MM.1S (cell line): ENCODE measurements around the gene FGGY.

Experiments
- DNase-seq: peaks from one replicate; pipeline ENCODE4 v3.0.0-alpha.2; 2015
- H2AFZ ChIP-seq: fragments of 300-600 bp; sonication (generic); 2 replicates; pipeline ENCODE4 v1.6.0; 2016; ENCODE audit warnings: antibody characterized with exemption, low read length
- H3F3A ChIP-seq: fragments of 300-600 bp; sonication (generic); 2 replicates; pipeline ENCODE4 v1.6.1; 2016; ENCODE audit warnings: mild to moderate bottlenecking, antibody characterized with exemption, low read length, moderate library complexity, mixed read lengths; ENCODE audit not compliant: insufficient read depth
- H3K27ac ChIP-seq: fragments of 300-600 bp; sonication (generic); 2 replicates; pipeline ENCODE4 v1.5.1; 2016; ENCODE audit warnings: mild to moderate bottlenecking, low read length
- H3K27me3 ChIP-seq: fragments of 300-600 bp; sonication (generic); replicated peaks from 2 replicates; pipeline ENCODE4 v1.6.0; 2016; ENCODE audit warnings: low read length; ENCODE audit not compliant: insufficient read depth
- H3K36me3 ChIP-seq: fragments of 300-600 bp; sonication (generic); replicated peaks from 2 replicates; pipeline ENCODE4 v1.6.1; 2016; ENCODE audit warnings: mild to moderate bottlenecking, low read length, mixed read lengths; ENCODE audit not compliant: insufficient read depth
- H3K4me1 ChIP-seq: fragments of 300-600 bp; sonication (generic); 2 replicates; pipeline ENCODE4 v1.6.1; 2016; ENCODE audit warnings: low read length, mixed read lengths
- H3K4me2 ChIP-seq: fragments of 300-600 bp; sonication (generic); 2 replicates; pipeline ENCODE4 v1.6.0; 2016; ENCODE audit warnings: low read depth, low read length
- H3K4me3 ChIP-seq: fragments of 300-600 bp; sonication (generic); 2 replicates; pipeline ENCODE4 v1.5.1; 2016; ENCODE audit warnings: low read length, mixed read lengths
- H3K79me2 ChIP-seq: fragments of 300-600 bp; sonication (generic); 2 replicates; pipeline ENCODE4 v1.6.1; 2016; ENCODE audit warnings: mixed run types, low read length, mixed read lengths
- H3K9ac ChIP-seq: fragments of 300-600 bp; sonication (generic); 2 replicates; pipeline ENCODE4 v1.6.1; 2016; ENCODE audit warnings: low read length, mixed read lengths
- H3K9me2 ChIP-seq: fragments of 300-600 bp; sonication (generic); replicated peaks from 2 replicates; pipeline ENCODE4 v1.6.1; 2016; ENCODE audit warnings: mild to moderate bottlenecking, low read length, mixed read lengths; ENCODE audit not compliant: insufficient read depth
- H3K9me3 ChIP-seq: fragments of 300-600 bp; sonication (generic); replicated peaks from 2 replicates; pipeline ENCODE4 v1.6.1; 2016; ENCODE audit warnings: mild to moderate bottlenecking, low read length, mixed read lengths; ENCODE audit not compliant: insufficient read depth
- H4K20me1 ChIP-seq: fragments of 300-600 bp; sonication (generic); 2 replicates; pipeline ENCODE4 v1.6.1; 2016; ENCODE audit warnings: mild to moderate bottlenecking, low read length, moderate library complexity, mixed read lengths; ENCODE audit not compliant: insufficient read depth
- CTCF ChIP-seq: fragments of 300-600 bp; sonication (generic); IDR thresholded peaks from 2 replicates; pipeline ENCODE4 v1.5.1; 2016; ENCODE audit warnings: antibody characterized with exemption, low read length, mixed read lengths
- EZH2 ChIP-seq: fragments of 300-600 bp; sonication (generic); optimal IDR thresholded peaks from 2 replicates; pipeline ENCODE3; 2017; ENCODE audit warnings: low read depth, mild to moderate bottlenecking, antibody characterized with exemption, low read length, mixed read lengths
- EZH2phosphoT487 ChIP-seq: fragments of 300-600 bp; sonication (generic); IDR thresholded peaks from 2 replicates; pipeline ENCODE4 v1.6.1; 2018; ENCODE audit warnings: antibody characterized with exemption, low read length

The FGGY gene

DNA sequence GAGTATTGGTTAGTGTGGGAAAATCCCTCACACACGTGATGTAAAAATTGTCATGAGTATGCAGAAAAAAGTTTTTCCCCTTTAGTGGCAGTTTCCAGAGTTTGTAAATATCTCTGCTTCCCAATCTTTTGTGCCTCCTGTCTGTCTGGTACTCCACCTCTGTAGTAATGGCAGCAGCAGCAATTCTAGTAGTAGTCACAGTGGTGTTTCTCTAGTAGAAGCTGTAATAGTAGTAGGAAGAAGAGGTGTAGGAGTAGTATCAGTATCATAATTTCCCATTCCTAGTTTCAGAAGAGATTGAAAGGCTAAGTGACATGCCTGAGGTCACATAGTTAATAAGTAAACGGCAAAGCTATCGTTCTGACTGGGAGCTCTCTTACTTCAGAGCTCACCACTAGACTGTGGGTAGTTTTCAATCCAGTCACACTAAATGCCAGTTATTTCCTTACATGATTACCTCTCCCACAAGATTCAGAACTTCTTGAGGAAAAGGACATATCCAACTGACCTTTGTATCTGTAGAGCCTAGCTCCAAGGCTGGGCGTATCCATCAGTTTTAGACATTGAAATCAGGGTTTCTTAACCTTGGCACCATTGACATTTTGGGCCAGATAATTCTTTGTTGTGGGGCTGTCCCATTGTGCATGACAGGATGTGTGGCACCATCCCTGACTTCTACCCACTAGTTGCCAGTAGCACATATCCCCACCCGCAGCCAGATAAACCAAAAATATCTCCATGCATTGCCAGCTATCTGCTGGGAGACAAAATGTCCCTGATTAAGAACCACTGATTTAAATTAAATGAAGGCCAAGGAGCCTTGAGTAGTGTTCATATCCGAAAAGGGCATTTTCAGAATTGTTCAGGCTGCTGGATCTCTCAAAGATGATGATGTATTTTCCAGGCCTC, 135.9 kb downstream of the FGGY start:
- no peaks in the 10 kb centered on the region for H4K20me1 ChIP-seq
- H3K27ac ChIP-seq = no peak overlapping the region
- H3K36me3 ChIP-seq = no peaks in the 10 kb centered on the region
- H3F3A ChIP-seq = no peaks in the 10 kb centered on the region
- H3K9ac ChIP-seq = no peak overlapping the region
- H3K9me3 ChIP-seq = no peaks in the 10 kb centered on the region
- H3K27me3 ChIP-seq = no peaks in the 10 kb centered on the region
- DNase-seq = no peak
- peak overlapping the region; percentile 11; the same call in 1 of the 2 replicates for H3K4me2 ChIP-seq
- no peaks in the 10 kb centered on the region for H3K9me2 ChIP-seq
- no peak overlapping the region for H2AFZ ChIP-seq
- TF ChIP-seq CTCF (no peak), EZH2 (no peak), EZH2phosphoT487 (no peak)
- H3K79me2 ChIP-seq = no peaks in the 10 kb centered on the region
- peaks cover 6% of the 10 kb centered on the region for H3K4me1 ChIP-seq
- no peak overlapping the region for H3K4me3 ChIP-seq

GRCh38 chr1:59433440-59433813, 136.5 kb downstream of the FGGY start:
- Histone ChIP-seq H3K79me2 (no peaks in the 10 kb centered on the region), H3K4me2 (no peak overlapping the region), H4K20me1 (no peaks in the 10 kb centered on the region), H3K27ac (no peak overlapping the region), H3K9me3 (no peaks in the 10 kb centered on the region), H3K9me2 (no peaks in the 10 kb centered on the region), H3K4me3 (no peak overlapping the region), H3F3A (no peaks in the 10 kb centered on the region), H3K4me1 (peaks cover 11% of the 10 kb centered on the region), H3K36me3 (no peaks in the 10 kb centered on the region), H3K27me3 (no peaks in the 10 kb centered on the region), H2AFZ (no peak overlapping the region), H3K9ac (no peak overlapping the region)
- no peak for DNase-seq
- TF ChIP-seq EZH2phosphoT487 (no peak), EZH2 (no peak), CTCF (no peak)

- Histone ChIP-seq H3K27me3 (no peaks in the 10 kb centered on the region), H3K79me2 (no peaks in the 10 kb centered on the region), H2AFZ (no peak overlapping the region), H3K4me3 (no peak overlapping the region), H4K20me1 (no peaks in the 10 kb centered on the region), H3K4me1 (peaks cover 11% of the 10 kb centered on the region), H3K9ac (no peak overlapping the region), H3K27ac (no peak overlapping the region), H3K36me3 (no peaks in the 10 kb centered on the region), H3F3A (no peaks in the 10 kb centered on the region), H3K4me2 (no peak overlapping the region), H3K9me2 (no peaks in the 10 kb centered on the region), H3K9me3 (no peaks in the 10 kb centered on the region)
- no peak for DNase-seq
- TF ChIP-seq CTCF (no peak), EZH2 (no peak), EZH2phosphoT487 (no peak)
These were observed 137.4 kb downstream of the FGGY start for GRCh38 chr1:59434336-59434735.
